Progenitor cell of endocrine pancreas (in vitro differentiated cells): ENCODE results near the gene CLEC4G. TPM values are rescaled to one million over a fixed set of nuclear protein-coding genes. Genes with fewer than 3 reads are reported as not detected.

Experiments
- DNase-seq: peaks from one replicate; pipeline ENCODE4 v3.0.0; 2021; ENCODE audit warnings: low spot score; ENCODE audit not compliant: unreplicated experiment
- H3K27ac Mint-ChIP-seq: 2 replicates; pipeline ENCODE4 v1.8.0; 2021; ENCODE audit warnings: mild to moderate bottlenecking, moderate library complexity, mixed read lengths
- H3K27me3 Mint-ChIP-seq: 2 replicates; pipeline ENCODE4 v1.8.0; 2021; ENCODE audit warnings: mixed read lengths
- H3K36me3 Mint-ChIP-seq: 2 replicates; pipeline ENCODE4 v1.8.0; 2022; ENCODE audit warnings: mixed read lengths; ENCODE audit not compliant: insufficient read depth
- H3K4me1 Mint-ChIP-seq: 2 replicates; pipeline ENCODE4 v1.8.0; 2021; ENCODE audit warnings: low read depth, mixed read lengths
- H3K4me3 Mint-ChIP-seq: 2 replicates; pipeline ENCODE4 v1.8.0; 2021; ENCODE audit warnings: low read depth, mild to moderate bottlenecking, moderate library complexity, mixed read lengths
- H3K9me3 Mint-ChIP-seq: 2 replicates; pipeline ENCODE4 v1.8.0; 2021; ENCODE audit warnings: low read depth, mixed read lengths
- CTCF ChIP-seq: fragments of 200-600 bp; sonication (generic); IDR thresholded peaks from one replicate; pipeline ENCODE4 v1.5.0; 2021; ENCODE audit warnings: antibody characterized with exemption, mild to moderate bottlenecking; ENCODE audit not compliant: unreplicated experiment
- total RNA-seq: library from RNA; stranded (reverse); gene quantifications from 2 replicates; pipeline ENCODE4 v1.2.1, GENCODE V29; 2021

The CLEC4G gene
- total RNA-seq, 1 donor from 2014 or later = not detected

- Mint-ChIP-seq H3K27me3 (peaks cover 59% of the 10 kb centered on the region), H3K27ac (no peak overlapping the region), H3K36me3 (no peaks in the 10 kb centered on the region)
Measured at GRCh38 chr19:7742991-7743390, 11.1 kb upstream of the CLEC4G start.

GRCh38 chr19:7742575-7742974 is 10.7 kb upstream of the CLEC4G start:
- peaks cover 63% of the 10 kb centered on the region for H3K27me3 Mint-ChIP-seq
- no peak for TF ChIP-seq CTCF

More at GRCh38 chr19:7742991-7743390, 11.1 kb upstream of the CLEC4G start:
- Mint-ChIP-seq H3K4me1 (no peaks in the 10 kb centered on the region), H3K9me3 (peaks cover 2% of the 10 kb centered on the region), H3K4me3 (no peak overlapping the region)
- no peak for TF ChIP-seq CTCF
- DNase-seq = no peak

GRCh38 chr19:7740682-7741054 is 8.8 kb upstream of the CLEC4G start:
- peaks cover 75% of the 10 kb centered on the region for H3K27me3 Mint-ChIP-seq
- no peak overlapping the region for H3K27ac Mint-ChIP-seq
- H3K36me3 Mint-ChIP-seq = no peaks in the 10 kb centered on the region
- no peaks in the 10 kb centered on the region for H3K4me1 Mint-ChIP-seq
- H3K9me3 Mint-ChIP-seq = no peaks in the 10 kb centered on the region
- no peak for TF ChIP-seq CTCF
- no peak overlapping the region for H3K4me3 Mint-ChIP-seq
- DNase-seq = no peak

More at GRCh38 chr19:7742575-7742974, 10.7 kb upstream of the CLEC4G start:
- DNase-seq = no peak
- Mint-ChIP-seq H3K27ac (no peak overlapping the region), H3K36me3 (no peaks in the 10 kb centered on the region), H3K4me1 (no peaks in the 10 kb centered on the region), H3K4me3 (no peak overlapping the region), H3K9me3 (no peaks in the 10 kb centered on the region)

- no peaks in the 10 kb centered on the region for H3K9me3 Mint-ChIP-seq
- H3K36me3 Mint-ChIP-seq = no peaks in the 10 kb centered on the region
- DNase-seq = no peak
- no peak overlapping the region for H3K4me3 Mint-ChIP-seq
- no peak for TF ChIP-seq CTCF
- peaks cover 82% of the 10 kb centered on the region for H3K27me3 Mint-ChIP-seq
- H3K4me1 Mint-ChIP-seq = no peaks in the 10 kb centered on the region
- no peak overlapping the region for H3K27ac Mint-ChIP-seq
Measured at GRCh38 chr19:7739801-7740681, 8.1 kb upstream of the CLEC4G start.

DNA sequence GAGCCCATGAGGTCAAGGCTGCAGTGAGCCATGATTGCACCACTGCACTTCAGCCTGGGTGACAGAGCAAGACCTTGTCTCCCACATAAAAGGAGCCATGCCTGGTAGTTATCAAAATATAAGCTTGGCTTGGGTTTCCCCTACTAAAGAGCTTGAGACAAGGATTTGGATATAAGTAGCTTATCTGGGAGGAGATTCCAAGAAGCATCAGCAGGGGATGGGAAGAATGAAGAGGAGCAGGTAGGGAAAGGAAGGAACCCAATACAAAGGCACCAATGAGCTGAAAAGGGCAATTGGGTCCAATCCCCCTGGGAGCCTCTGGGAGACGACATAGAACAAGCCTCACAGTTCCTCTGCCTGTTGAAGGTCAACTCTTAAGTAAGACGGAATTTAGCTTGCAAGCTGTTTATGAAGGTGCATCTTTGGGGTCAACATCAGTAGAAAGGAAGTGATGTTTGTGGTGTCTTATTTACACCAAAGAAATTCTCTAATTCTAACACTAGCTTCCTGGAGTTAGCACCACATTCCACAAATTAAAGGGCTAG is 7.4 kb upstream of the CLEC4G start:
- no peak for DNase-seq
- no peak overlapping the region for H3K27ac Mint-ChIP-seq
- H3K36me3 Mint-ChIP-seq = no peaks in the 10 kb centered on the region
- H3K4me1 Mint-ChIP-seq = no peaks in the 10 kb centered on the region
- H3K4me3 Mint-ChIP-seq = no peak overlapping the region
- H3K9me3 Mint-ChIP-seq = no peaks in the 10 kb centered on the region
- H3K27me3 Mint-ChIP-seq = peaks cover 83% of the 10 kb centered on the region
- TF ChIP-seq CTCF = no peak
